CD4-positive, alpha-beta T cell treated with Interleukin-21 for 1 hour (primary cell): ENCODE measurements around the gene SPEM2.

Source experiments
- DNase-seq: peaks from one replicate; pipeline ENCODE4 v3.0.0-alpha.2; 2020

SPEM2 gene

DNA sequence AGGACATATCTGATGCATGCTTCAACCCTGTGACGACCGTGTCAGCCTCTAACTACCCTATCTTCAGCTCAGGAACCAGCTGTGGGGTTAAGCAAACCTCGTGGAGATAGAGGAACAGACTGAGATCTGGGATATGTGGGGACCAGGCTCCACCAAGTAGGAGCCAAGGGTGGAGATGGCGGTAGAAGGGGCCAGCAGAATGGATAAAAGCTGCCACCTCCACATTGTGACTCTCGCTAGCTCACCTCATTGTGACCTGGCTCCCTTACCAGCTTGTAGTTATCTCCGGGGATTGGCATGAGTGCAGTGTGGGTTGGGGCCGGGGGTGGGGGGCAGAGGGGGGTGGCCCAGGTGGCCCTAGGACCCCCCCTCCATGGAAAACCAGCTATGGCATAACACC, at the start of gene SPEM2:
Gene SPEM2, plus strand, starts transcription at position 301 of the 400 bp plus-strand sequence. Its CDS starts 73 bp downstream, at position 374.
- no peak for DNase-seq

DNA sequence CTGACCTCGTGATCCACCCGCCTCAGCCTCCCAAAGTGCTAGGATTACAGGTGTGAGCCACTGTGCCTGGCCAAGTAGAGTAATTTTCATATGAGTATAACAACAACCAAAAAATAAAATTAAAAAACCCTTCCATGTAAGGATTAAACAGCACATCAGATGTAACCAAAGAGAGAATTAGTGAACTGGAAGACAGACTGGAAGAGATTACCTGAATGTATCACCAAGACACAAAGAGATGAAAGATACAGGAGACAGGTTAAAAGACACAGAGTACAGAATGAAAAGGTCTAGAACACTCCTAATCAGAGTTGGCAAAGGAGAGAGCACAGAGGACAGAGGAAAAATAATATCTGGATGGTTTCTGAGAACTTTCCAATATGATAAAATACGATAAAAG, 46.3 kb upstream of the SPEM2 start:
- DNase-seq, result no peak

DNA sequence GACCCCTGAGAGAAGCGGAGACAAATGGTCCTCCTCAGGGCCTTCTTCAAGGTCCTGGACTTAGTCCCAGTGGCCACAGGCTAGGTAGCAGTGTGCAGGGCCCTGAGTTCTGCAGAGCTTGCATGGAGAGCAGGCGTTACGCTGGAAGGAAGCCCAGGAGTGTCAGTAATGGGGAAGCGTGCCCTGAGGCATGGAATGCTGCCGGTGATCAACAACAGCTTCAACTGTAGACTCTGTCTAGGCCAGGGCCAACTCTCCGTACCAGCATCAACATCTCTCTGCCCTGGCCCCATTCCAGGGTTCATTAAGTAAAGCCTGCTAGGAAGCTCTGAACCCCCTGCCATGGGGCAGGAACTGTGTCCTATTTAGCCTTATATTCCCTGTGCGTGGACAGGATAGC, 45.1 kb upstream of the SPEM2 start:
- no peak for DNase-seq

DNA sequence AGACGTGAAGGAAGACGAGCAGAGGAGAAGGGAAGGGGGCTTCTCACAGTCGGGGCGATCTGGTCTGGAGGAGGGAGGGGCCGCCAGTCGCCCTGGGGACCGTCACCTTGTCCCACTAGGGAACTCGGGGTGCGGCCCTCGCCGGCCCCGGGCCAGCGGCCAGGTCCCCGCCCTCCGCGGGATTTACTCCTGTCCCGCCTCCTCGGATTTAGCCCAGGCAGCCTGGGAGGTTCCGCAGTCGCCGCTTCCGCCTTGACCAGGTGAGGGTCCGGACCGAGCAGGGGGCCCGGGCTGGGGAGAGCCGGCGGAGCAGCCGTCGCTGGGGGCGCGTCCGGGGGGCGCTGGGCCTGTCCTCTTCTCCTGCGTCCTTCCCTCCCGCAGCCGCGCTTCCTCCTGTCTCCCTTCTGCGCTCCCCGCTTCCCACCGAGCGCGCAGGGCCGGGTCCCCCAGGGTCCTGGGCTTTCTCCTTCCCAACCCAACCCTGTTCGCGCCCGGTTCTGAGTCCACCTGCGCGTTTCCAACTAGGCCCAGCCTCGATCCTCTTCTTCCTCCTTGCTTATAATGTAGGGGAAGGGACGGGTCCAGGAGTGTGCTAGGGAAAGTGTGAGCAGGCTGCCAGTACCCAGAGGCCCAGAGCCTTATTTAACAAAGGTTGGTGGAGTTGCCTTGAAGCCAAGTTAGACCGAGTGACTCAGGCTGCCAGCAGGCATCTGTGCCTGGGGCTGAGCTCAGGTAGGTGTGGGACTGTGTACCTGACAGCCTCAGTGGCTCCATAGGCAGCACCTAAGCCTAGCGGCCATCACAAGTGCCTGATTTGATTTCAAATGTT, 44.3 kb upstream of the SPEM2 start, which contains the start of gene TNK1:
Gene TNK1, plus strand, starts transcription at position 235 of the 829 bp plus-strand sequence. CDS start 1,838 bp downstream, outside the sequence.
- no peak for DNase-seq

DNA sequence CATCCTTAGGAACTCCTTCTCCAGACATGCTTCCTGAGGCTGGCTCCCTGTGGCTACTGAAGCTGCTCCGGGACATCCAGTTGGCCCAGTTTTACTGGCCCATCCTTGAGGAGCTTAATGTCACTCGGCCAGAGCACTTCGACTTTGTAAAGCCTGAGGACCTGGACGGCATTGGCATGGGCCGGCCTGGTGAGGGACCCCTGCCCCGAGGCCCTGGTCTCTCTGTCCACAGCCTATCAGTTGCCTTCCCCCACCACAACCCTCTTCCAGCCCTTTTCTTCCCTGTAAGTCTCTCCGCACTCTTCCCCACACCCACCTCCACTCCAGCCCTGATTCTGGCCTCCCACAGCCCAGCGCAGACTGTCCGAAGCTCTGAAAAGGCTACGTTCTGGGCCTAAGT, 42.5 kb upstream of the SPEM2 start:
- DNase-seq, result no peak

DNA sequence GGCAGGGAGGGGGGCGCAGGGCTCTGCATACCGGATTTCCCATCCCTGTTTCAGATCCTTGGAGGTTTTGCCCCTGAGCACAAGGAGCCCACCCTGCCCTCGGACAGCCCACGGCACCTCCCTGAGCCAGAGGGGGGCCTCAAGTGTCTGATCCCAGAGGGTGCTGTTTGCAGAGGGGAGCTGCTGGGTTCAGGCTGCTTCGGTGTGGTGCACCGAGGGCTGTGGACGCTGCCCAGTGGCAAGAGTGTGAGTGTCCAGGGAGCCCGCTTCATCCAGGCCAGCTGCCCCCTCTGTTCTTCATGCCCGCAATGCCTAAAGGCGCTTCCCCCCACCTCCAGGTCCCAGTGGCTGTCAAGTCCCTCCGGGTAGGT, 42.1 kb upstream of the SPEM2 start:
- no peak for DNase-seq

DNA sequence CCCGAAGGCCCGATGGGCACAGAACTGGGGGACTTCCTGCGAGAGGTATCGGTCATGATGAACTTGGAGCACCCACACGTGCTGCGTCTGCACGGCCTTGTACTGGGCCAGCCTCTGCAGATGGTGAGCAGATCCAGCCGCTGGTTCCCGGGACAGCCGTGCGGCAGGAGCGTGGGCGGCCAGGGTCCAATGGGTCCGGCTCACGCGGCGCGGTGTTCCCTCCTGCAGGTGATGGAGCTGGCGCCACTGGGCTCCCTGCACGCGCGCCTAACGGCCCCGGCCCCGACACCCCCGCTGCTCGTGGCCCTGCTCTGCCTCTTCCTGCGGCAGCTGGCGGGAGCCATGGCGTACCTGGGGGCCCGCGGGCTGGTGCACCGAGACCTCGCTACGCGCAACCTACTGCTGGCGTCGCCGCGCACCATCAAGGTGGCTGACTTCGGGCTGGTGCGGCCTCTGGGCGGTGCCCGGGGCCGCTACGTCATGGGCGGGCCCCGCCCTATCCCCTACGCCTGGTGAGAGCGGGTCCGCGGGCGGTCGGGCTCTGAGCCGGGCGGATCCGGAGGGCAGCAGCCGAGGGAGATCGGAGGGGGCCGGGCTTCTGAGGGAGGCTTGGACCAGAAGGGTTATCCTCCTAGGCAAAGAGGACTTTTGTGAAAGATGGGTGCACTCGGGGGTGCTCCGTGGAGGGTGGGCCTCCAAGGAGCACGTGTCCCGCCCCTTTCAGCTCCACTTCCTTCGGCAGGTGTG, 41.5 kb upstream of the SPEM2 start:
- peak; percentile 85 for DNase-seq

DNA sequence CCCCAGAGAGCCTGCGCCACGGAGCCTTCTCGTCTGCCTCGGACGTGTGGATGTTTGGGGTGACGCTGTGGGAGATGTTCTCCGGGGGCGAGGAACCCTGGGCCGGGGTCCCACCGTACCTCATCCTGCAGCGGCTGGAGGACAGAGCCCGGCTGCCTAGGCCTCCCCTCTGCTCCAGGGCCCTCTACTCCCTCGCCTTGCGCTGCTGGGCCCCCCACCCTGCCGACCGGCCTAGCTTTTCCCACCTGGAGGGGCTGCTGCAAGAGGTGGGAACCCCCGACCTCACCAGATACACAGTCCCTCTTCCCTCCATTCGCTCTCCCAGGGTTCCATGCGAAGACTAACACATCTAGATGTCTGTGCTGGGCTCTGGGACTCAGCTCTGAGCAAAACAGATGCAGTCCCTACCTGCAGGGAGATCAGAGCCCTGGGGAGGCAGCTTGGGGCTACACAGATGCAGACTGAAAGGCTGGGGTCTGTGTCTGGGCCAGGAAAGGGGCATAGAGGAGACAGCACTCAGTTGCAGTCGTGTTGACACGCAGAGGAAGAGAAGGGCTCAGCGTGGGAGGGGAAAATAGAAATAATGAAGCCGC, 40.8 kb upstream of the SPEM2 start:
- DNase-seq, result no peak

DNA sequence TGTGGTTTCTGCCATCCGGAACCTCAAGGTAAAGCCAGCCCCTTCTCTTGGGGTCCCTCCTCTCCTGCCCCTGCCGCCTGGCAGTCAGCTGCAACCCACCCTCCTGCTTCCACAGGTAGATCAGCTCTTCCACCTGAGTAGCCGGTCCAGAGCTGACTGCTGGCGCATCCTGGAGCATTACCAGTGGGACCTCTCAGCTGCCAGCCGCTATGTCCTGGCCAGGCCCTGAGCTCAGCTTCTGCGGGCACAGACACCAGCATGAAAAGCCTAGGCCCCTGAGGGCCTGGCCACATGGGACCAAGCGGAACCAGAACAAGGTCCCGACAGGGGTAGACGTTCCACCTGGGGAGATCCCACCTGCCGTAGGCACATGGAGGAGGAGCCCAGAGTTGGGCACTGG, 36.6 kb upstream of the SPEM2 start:
- DNase-seq, result no peak

DNA sequence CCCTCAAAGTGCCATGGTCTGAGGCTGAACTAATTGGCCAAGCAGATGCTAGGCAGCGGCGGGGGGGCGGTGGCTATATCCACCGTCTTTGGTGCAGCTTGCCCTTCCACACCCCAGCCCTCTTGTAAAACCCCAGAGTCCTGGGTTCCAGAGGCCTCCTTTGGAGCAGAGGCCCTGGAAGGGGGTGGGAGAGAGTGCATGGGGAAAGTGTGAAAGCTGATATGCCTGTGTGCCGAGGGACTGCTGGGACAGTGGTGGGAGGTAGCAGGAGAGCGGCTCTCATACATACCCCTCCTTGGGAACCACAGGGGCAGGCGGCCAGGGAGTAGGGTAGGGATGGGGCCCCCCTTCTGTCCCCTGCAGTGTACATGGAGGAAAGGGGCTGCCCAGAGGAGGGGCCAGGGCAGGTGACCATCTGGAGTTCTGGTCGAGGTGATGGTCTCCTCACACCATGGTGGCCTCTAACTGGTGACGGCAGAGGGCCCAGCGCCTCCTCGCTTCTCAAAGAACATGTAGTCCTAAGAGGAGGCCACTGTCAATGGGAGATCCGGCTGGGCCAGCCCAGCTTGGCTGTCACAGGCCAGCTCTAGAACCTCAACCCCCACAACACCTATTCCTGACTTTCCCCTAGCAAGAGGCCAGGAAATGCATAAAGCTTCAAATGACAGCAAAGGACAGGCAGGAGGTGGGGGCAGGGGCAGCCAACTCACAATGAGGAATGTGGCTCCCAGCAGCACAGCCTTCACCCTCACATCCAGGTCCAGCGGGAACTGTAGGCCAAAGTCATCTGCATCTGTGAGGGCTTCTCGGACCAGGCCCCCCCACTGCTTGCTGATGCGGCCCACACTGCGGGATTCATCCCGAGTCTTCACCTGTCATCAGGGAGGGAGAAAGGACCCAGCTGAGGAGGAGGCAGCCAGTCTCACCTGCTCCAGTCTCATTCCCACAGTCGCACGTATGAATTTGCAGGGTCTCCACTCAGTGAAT, 35.2 kb upstream of the SPEM2 start:
- DNase-seq, result no peak

DNA sequence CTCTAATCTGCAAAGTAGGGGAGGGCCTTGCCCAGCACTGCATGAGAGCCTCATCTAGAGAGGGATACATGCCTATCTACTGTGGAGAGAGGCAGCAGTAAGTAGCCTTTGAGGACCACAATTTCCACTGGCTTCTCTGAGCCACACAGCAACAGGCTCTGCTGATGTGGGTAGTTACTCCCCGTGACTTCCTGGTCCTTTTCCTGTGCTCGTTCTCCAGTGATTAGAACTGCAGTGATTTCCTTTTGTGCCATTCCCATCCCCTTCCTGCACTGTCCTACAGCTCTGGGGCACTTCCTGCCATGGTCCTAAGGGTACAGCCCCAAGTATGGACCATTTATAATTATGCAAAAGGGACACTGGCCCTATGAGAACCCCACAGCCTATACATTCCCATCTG, 34.1 kb upstream of the SPEM2 start:
- no peak for DNase-seq

DNA sequence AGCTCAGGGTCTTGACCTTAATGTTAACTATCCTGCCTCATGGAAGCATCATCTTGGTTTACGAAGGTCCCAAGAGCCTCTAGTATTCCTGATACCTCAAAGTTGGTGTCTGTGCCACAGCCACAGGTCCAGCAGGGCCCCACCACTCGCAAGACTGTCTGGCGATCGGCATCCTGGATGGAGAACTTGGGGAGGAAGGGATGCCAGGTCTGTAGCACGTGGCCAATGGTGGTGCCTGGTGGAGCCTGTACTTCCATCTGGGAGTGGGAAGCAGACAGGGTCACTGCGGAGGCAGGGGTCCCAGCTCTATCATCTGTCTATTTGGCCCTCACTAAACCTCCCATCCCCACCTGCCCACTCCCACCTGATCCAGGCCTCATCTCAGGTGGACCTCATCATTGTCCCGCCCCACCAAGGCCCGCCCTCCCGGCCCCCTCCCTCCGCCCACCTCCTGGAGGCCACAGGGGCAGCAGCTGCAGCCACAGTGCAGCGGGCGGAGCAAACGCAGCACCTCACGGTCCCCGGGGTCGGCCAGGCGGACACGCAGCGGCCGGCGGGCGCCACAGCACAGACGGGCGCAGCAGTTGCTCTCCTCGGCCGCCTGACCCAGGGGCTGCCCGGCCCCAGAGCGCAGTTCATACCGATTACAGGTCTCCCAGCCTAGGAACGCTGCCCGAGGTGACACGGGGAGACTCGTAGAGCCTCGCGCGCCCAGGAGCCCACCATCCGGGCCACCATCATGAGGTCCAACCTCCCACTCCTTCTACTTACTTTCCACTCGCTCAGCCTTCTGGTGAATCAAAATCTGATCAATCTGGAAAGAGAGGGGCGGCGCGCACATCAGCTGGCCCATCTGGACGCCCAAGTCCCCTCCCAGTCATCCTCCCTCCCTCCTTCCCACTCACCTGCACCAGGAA, 32.5 kb upstream of the SPEM2 start:
- DNase-seq, result no peak

DNA sequence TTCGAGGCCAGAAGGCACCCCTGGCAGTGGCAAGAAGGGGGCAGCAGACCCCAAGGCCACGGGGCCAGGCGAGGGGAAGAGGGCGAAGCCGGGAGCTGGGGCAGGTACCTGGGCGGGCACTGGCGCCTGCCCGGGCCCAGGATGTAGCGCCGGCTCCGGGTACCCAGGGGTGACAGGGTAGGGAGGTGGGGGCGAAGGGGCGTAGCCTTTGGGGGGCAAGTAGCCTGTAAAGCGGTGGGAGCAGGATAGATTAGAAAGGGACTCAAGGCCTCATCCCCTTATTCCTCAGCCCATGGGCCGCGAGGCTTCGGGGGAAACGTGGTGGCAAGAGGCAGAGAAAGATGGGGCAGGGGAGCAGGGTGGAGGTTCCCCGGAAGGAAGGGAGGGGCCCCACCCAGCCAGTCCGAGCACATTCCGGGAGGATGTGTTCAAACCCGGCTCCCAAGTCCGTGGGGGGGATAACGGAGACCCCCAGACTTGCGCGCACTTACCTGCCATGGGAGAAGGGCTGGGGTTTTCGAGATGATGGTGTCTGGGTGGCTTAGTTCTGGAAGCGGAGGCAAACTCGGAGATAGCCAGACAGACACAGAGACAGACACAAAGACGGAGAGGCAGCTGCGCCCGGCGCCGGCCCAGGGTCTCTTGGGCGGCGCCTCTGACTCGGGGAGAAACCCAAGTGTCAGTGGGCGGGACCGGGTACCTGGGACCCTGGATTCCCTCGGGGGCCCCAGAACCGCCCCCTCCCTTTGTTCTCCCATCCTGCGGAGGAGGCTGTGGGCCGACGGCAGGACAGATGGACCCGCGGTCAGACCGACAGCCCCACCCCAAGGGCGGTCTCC, 31.6 kb upstream of the SPEM2 start:
- DNase-seq, result peak; percentile 81

DNA sequence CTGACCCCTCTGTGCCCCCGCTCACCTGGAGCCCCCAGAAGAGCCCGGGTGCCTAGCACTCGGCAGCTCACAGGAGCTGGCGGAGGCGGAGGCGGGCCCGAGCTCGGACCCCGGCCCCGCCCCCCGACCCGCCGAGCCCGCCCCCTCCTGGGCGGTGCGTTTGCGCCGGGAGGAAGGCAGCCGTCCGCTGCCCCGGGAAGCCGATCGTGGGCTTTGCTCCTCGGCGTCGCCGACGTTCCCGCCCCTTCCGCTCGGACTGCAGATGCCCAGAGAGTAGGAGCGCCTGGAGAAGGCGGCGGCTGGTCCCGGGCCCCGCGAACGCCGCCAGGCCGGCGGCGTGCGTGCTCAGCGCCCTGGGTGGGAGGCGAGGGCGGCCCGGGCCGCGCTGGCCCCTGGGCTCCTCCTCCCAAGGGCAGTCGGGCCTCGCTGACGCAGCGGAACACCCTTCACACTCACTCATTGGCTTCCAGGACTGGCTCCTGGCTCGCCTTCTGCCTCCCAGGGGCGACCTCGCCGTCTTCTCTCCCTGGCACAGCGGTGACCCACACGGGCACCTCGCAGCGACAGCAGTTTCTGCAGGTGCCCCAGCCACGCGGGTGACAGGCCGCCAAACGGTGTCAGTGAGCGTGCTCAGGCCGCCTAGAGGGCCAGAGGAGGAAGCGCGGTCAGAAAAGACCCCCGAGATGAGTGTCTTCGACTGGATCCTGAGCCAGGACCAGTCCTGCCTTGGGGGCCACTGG, 30.8 kb upstream of the SPEM2 start, which contains the start of gene PLSCR3:
Gene PLSCR3, minus strand, starts transcription at position 74 of the 740 bp plus-strand sequence. CDS start 415 bp downstream, outside the sequence.
- peak; percentile 83 for DNase-seq

DNA sequence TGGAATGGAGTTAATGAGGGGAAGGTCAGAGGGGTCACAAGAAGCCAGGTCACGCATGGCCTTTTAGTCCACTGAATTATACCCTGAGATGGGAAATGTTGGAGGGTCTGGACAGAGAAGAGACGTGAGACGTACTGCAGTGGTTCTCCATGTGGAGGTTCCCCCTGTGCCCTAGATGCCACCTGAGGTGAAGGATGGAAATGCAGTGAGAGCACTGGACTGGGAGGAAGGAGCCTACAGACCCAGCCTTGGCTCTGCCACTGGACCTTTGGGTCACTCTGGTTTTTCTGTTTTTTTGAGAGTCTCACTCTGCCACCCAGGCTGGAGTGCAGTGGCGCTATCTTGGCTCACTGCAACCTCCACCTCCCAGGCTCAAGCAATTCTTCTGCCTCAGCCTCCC, 29.3 kb upstream of the SPEM2 start:
- DNase-seq, result no peak

DNA sequence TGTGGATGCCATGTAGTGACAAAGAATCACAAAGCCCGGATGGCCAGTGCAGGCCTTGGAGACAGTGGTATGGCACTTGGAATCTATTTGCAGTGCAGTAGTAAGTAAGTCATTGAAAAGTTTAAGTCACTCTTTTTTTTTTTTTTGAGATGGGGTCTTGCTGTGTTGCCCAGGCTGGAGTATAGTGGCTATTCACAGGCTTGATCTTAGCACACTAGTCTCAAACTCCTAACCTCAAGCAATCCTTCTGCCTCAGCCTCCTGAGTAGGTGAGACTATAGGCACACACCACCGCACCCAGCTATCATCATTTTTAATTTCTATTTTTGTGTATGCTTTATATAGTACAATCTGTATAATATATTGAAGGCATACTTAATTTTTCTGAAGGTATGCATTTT, 26.8 kb upstream of the SPEM2 start:
- DNase-seq, result no peak

DNA sequence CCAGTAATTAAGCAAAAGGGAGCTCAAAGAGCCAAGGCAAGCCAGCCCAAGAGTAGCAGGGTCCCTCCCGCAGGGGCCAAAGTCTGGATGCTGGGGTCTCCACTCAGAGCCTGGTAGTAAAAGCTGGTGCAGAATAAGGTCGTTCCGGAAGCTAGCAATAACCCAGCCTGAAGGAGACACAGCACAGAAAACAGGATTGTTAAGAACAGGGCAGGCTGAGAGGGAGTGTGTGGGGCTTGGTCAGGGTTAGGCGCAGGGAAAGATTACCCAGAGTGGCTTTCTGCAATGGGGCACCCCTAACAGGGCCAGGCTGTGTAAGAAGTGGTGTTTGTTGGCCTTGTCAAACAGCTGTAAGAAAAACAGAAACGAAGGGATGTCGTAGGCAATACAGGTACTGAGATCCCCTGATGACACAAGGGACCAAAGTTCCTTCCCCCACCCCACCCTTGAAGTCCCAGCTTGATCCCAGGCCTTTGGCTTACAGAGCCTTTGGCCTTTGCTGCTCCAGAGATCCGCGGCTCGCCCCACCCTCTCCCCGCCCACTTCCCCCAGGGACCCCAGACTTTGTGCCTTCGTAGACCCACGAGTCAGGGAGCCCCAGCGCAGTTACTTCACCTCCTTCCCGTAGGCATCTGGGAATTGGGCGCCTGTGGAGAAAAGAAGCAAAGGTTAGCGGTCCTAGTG, 22.2 kb upstream of the SPEM2 start:
- peak; percentile 21 for DNase-seq

DNA sequence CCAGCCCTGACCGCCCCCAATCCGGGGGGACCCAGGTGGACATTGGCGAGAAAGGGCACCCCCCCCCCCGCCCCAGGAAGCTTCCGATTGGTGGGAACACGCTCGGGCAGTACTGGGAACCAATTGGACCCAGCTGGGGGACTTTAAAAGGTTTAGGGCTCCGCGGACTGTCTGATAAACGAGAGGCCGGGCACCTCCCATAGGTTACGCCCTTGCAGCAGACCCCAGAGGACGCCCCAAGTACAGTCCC, 21.8 kb upstream of the SPEM2 start:
- DNase-seq, result no peak
